Lung (tissue), 12 donors: ENCODE data around the gene NSMCE4A. TPM values are rescaled to one million over a fixed set of nuclear protein-coding genes. Genes with fewer than 3 reads are reported as not detected.

ENCODE experiments used
- ATAC-seq: fragments of 200-7000 bp; cut with Tn5 transposase; one replicate; pipeline ENCODE4 v1.9.1; 2020; ENCODE audit warnings: moderate number of reproducible peaks; ENCODE audit not compliant: insufficient read depth, low FRiP score
- DNase-seq, 3 donors: peaks; one replicate each; pipeline ENCODE4 v3.0.0-alpha.2; 2013 to 2017
- H3K27ac ChIP-seq, 2 donors: one replicate each; pipeline ENCODE4 v1.5.1; 2013; ENCODE audit warnings: mild to moderate bottlenecking in 2 of 2, moderate library complexity in 2 of 2, control low read depth in 1 of 2, inconsistent platforms in 1 of 2, low read depth in 1 of 2, low read length in 1 of 2
- H3K27me3 ChIP-seq, 3 donors: one replicate each; pipeline ENCODE4 v1.5.1; 2013; ENCODE audit warnings: low read length in 2 of 3; ENCODE audit not compliant: control insufficient read depth in 3 of 3, insufficient read depth in 3 of 3
- H3K36me3 ChIP-seq, 4 donors: one replicate each; pipeline ENCODE4 v1.5.1; 2013; ENCODE audit warnings: low read length in 4 of 4, mild to moderate bottlenecking in 1 of 4, moderate library complexity in 1 of 4; ENCODE audit not compliant: control insufficient read depth in 4 of 4, insufficient read depth in 4 of 4
- H3K4me1 ChIP-seq, 5 donors: one replicate each; pipeline ENCODE4 v1.5.1; 2013; ENCODE audit warnings: low read length in 5 of 5, mild to moderate bottlenecking in 2 of 5, moderate library complexity in 1 of 5; ENCODE audit not compliant: control insufficient read depth in 5 of 5, insufficient read depth in 5 of 5
- H3K4me3 ChIP-seq: one replicate; pipeline ENCODE4 v1.5.1; 2013; ENCODE audit warnings: mild to moderate bottlenecking, control low read depth, moderate library complexity
- H3K9ac ChIP-seq, 2 donors: one replicate each; pipeline ENCODE4 v1.5.1; 2013; ENCODE audit warnings: low read length in 2 of 2, control low read depth in 1 of 2; ENCODE audit not compliant: insufficient read depth in 1 of 2
- H3K9me3 ChIP-seq, 4 donors: one replicate each; pipeline ENCODE4 v1.5.1; 2013; ENCODE audit warnings: low read length in 3 of 4, mild to moderate bottlenecking in 1 of 4, moderate library complexity in 1 of 4; ENCODE audit not compliant: control insufficient read depth in 4 of 4, insufficient read depth in 3 of 4
- WGBS, 2 donors: extraction: QIAGEN DNeasy Blood & Tissue Kit; methylation state at CpG; one replicate each; pipeline ENCODE4 v1.1.7; 2013; 5-methylcytosine and 5-hydroxymethylcytosine counted together
- polyA plus RNA-seq, 2 donors: library from polyadenylated mRNA; stranded (reverse); fragments of 200-250 nt; gene quantifications; one replicate each; pipeline ENCODE4 v1.2.1, GENCODE V29; 2013
- total RNA-seq, 2 donors: library from RNA; depleted of rRNA in 1 of 2; stranded (reverse); fragments of >200 nt in 1 of 2; gene quantifications; one replicate each; pipeline ENCODE4 v1.2.1, GENCODE V29; 2014 to 2021
- TF ChIP-seq, protein P1 (sequence below): IDR thresholded peaks from 2 replicates; pipeline ENCODE4 v1.5.1; 2012; ENCODE audit warnings: mild to moderate bottlenecking; ENCODE audit errors: control extremely low read depth, extremely low read depth
- donor health status: control.
- donor health status: control.
- donor health status: Bipolar disorder and iron deficiency.
- donor health status: healthy.
- donor health status: DM: yes; HTN: yes; CAD: no.

Gene NSMCE4A
- total and polyA plus RNA-seq, 4 donors, result 28.4 to 88.7 (median 65.5) TPM

DNA sequence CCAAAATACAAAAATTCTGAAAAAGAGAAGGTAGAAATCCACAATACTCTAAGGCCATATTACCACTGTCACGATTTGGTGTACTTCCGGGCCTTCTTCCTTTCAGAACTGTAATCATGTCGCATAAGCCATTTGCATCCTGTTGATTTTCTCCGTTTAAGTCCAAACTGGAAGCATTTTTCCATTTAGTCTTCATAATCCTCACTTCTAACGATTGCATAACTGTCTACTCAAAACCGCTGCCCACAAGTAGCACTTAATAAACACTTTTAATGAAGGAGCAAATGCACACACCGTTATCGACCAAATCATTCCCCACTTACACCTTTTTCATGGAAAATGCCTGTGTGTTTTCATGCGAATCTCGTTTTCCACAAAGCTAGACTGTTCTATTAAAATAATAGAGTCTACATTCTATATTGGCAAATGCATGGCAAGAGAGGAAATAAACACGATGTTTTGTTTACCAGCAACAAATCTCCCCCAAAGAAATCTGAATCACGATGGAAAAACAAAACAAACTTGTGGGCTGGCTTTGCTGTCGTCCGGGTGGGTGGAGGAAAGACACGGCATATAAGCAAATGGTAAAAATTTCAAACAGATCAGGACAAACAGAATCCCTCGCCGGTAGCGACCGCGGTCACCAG lies 48.2 kb downstream of the NSMCE4A start:
- peaks cover 0 to 6% (median 0%) of the 10 kb centered on the region in 4 donors for H3K36me3 ChIP-seq
- peaks cover 0 to 12% (median 2%) of the 10 kb centered on the region in 5 donors for H3K4me1 ChIP-seq
- H3K9ac ChIP-seq, result peak overlapping the region; percentile 89 to 92
- 0 to 1% methylated on average over 20 of the region's 20 CpGs for WGBS, 2 donors
- TF ChIP-seq, protein P1, sequence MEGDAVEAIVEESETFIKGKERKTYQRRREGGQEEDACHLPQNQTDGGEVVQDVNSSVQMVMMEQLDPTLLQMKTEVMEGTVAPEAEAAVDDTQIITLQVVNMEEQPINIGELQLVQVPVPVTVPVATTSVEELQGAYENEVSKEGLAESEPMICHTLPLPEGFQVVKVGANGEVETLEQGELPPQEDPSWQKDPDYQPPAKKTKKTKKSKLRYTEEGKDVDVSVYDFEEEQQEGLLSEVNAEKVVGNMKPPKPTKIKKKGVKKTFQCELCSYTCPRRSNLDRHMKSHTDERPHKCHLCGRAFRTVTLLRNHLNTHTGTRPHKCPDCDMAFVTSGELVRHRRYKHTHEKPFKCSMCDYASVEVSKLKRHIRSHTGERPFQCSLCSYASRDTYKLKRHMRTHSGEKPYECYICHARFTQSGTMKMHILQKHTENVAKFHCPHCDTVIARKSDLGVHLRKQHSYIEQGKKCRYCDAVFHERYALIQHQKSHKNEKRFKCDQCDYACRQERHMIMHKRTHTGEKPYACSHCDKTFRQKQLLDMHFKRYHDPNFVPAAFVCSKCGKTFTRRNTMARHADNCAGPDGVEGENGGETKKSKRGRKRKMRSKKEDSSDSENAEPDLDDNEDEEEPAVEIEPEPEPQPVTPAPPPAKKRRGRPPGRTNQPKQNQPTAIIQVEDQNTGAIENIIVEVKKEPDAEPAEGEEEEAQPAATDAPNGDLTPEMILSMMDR, result no peak
- H3K27me3 ChIP-seq, result no peaks in the 10 kb centered on the region
- DNase-seq (peak; percentile 57 to 84 (median 76)), ATAC-seq (no peak)
- H3K9me3 ChIP-seq, result no peaks in the 10 kb centered on the region
- H3K27ac ChIP-seq, result peak overlapping the region; percentile 98 to 99
- peak overlapping the region; percentile 95 for H3K4me3 ChIP-seq

- TF ChIP-seq, protein P1, result no peak
- H3K4me1 ChIP-seq, result peaks cover 0 to 12% (median 3%) of the 10 kb centered on the region in 5 donors
- H3K9ac ChIP-seq, result peak overlapping the region in 1 of 2 donors; percentile 92
- H3K36me3 ChIP-seq, result peaks cover 0 to 6% (median 3%) of the 10 kb centered on the region in 4 donors
- DNase-seq, result peak in 1 of 3 donors; percentile 32
- ATAC-seq, result no peak
- no peak overlapping the region for H3K4me3 ChIP-seq
- WGBS, 2 donors, result 72 to 77% methylated on average over 4 of the region's 4 CpGs
- no peaks in the 10 kb centered on the region for H3K27me3 ChIP-seq
- H3K27ac ChIP-seq, result no peak overlapping the region
- H3K9me3 ChIP-seq, result no peaks in the 10 kb centered on the region
Observed at GRCh38 chr10:121926157-121926556, 48.9 kb downstream of the NSMCE4A start.

GRCh38 chr10:121921238-121921931 lies 53.6 kb downstream of the NSMCE4A start:
- TF ChIP-seq, protein P1, result no peak
- ATAC-seq (no peak), DNase-seq (no peak)
- Histone ChIP-seq H3K4me3 (no peak overlapping the region), H3K36me3 (peaks cover 5 to 13% (median 7%) of the 10 kb centered on the region in 4 donors), H3K4me1 (peaks cover 0 to 8% (median 0%) of the 10 kb centered on the region in 5 donors), H3K9ac (no peak overlapping the region), H3K27me3 (no peaks in the 10 kb centered on the region), H3K9me3 (no peaks in the 10 kb centered on the region), H3K27ac (peak overlapping the region in 1 of 2 donors; percentile 5)
- 73 to 92% methylated on average over 10 of the region's 10 CpGs for WGBS, 2 donors
